Mesenchymal stem cell (in vitro differentiated cells and primary cell): ENCODE results near the gene HNRNPM.
A peak's percentile ranks its signal among the peaks of the same experiment; 100 is the strongest.

ENCODE experiments used
- DNase-seq: peaks from one replicate; pipeline ENCODE4 v3.0.0-alpha.2; 2013
- H2AFZ ChIP-seq: one replicate; pipeline ENCODE4 v1.6.1; 2013; ENCODE audit warnings: low read depth, mild to moderate bottlenecking, control low read depth, inconsistent platforms, low read length, moderate library complexity
- H2AK5ac ChIP-seq: 2 replicates; pipeline ENCODE4 v1.6.1; 2013; ENCODE audit warnings: low read length, moderate library complexity, mild to moderate bottlenecking, inconsistent platforms; ENCODE audit not compliant: severe bottlenecking
- H2BK120ac ChIP-seq: one replicate; pipeline ENCODE4 v1.6.1; 2013; ENCODE audit warnings: low read depth, mild to moderate bottlenecking, inconsistent platforms, low read length, moderate library complexity
- H2BK12ac ChIP-seq, 2 experiments: one replicate each; pipeline ENCODE4 v1.6.1; 2013; ENCODE audit warnings: inconsistent platforms in 2 of 2, low read length in 2 of 2, mild to moderate bottlenecking in 2 of 2, moderate library complexity in 2 of 2, control low read depth in 1 of 2
- H2BK15ac ChIP-seq: one replicate; pipeline ENCODE4 v1.6.1; 2013; ENCODE audit warnings: mild to moderate bottlenecking, low read depth, inconsistent platforms; ENCODE audit not compliant: poor library complexity, severe bottlenecking
- H2BK5ac ChIP-seq: 2 replicates; pipeline ENCODE4 v1.6.1; 2013; ENCODE audit warnings: low read depth, mild to moderate bottlenecking, low read length, control low read depth, inconsistent platforms; ENCODE audit not compliant: poor library complexity, severe bottlenecking
- H3K14ac ChIP-seq, 2 experiments: one replicate each; pipeline ENCODE4 v1.6.1; 2013; ENCODE audit warnings: inconsistent platforms in 2 of 2, low read length in 2 of 2, control low read depth in 1 of 2, mild to moderate bottlenecking in 1 of 2, moderate library complexity in 1 of 2
- H3K18ac ChIP-seq, 2 experiments: one replicate each; pipeline ENCODE4 v1.6.1; 2013; ENCODE audit warnings: inconsistent platforms in 2 of 2, low read length in 2 of 2, control low read depth in 1 of 2, low read depth in 1 of 2, mild to moderate bottlenecking in 1 of 2
- H3K23ac ChIP-seq, 2 experiments: one replicate each; pipeline ENCODE4 v1.6.1; 2013; ENCODE audit warnings: inconsistent platforms in 2 of 2, low read length in 2 of 2, mild to moderate bottlenecking in 2 of 2, moderate library complexity in 2 of 2, control low read depth in 1 of 2
- H3K27ac ChIP-seq: 2 replicates; pipeline ENCODE4 v1.5.1; 2013; ENCODE audit warnings: mild to moderate bottlenecking, moderate library complexity, low read length, control low read depth, inconsistent platforms; ENCODE audit not compliant: poor library complexity, severe bottlenecking
- H3K27me3 ChIP-seq, 2 experiments: 2 replicates each; pipeline versions ENCODE4 v1.6.1 to v1.7.0; 2013; ENCODE audit warnings: low read length in 2 of 2, mild to moderate bottlenecking in 2 of 2, moderate library complexity in 2 of 2, control low read depth in 1 of 2, inconsistent platforms in 1 of 2; ENCODE audit not compliant: control insufficient read depth in 1 of 2, insufficient read depth in 1 of 2
- H3K36me3 ChIP-seq, 2 experiments: 2 replicates each; pipeline versions ENCODE4 v1.6.1 to v1.7.0; 2013; ENCODE audit warnings: low read length in 2 of 2, control low read depth in 1 of 2, inconsistent platforms in 1 of 2, low read depth in 1 of 2, mild to moderate bottlenecking in 1 of 2; ENCODE audit not compliant: insufficient read depth in 2 of 2, control insufficient read depth in 1 of 2
- H3K4ac ChIP-seq, 2 experiments: one replicate each; pipeline ENCODE4 v1.6.1; 2013; ENCODE audit warnings: inconsistent platforms in 2 of 2, low read length in 2 of 2, mild to moderate bottlenecking in 2 of 2, moderate library complexity in 2 of 2, control low read depth in 1 of 2, low read depth in 1 of 2
- H3K4me1 ChIP-seq: 2 replicates; pipeline ENCODE4 v1.6.1; 2013; ENCODE audit warnings: low read depth, low read length, control low read depth; ENCODE audit not compliant: control insufficient read depth, insufficient read depth
- H3K4me2 ChIP-seq: 2 replicates; pipeline ENCODE4 v1.6.1; 2013; ENCODE audit warnings: low read length, mild to moderate bottlenecking, inconsistent platforms; ENCODE audit not compliant: poor library complexity, severe bottlenecking
- H3K4me3 ChIP-seq, 2 experiments: 2 replicates each; pipeline versions ENCODE4 v1.5.1 to v1.7.0; 2013; ENCODE audit warnings: low read length in 2 of 2, mild to moderate bottlenecking in 2 of 2, control low read depth in 1 of 2, low read depth in 1 of 2; ENCODE audit not compliant: insufficient read depth in 1 of 2
- H3K79me1 ChIP-seq: replicated peaks from 2 replicates; pipeline ENCODE4 v1.6.1; 2013; ENCODE audit warnings: mild to moderate bottlenecking, control low read depth, low read length, inconsistent platforms; ENCODE audit not compliant: poor library complexity, severe bottlenecking
- H3K9ac ChIP-seq: 2 replicates; pipeline ENCODE4 v1.7.0; 2013; ENCODE audit warnings: mild to moderate bottlenecking, low read length, moderate library complexity
- H3K9me3 ChIP-seq: 2 replicates; pipeline ENCODE4 v1.7.0; 2013; ENCODE audit warnings: mild to moderate bottlenecking, low read length; ENCODE audit not compliant: control insufficient read depth
- H4K8ac ChIP-seq: one replicate; pipeline ENCODE4 v1.6.1; 2013; ENCODE audit warnings: inconsistent platforms, mild to moderate bottlenecking, low read length, moderate library complexity
- H4K91ac ChIP-seq: one replicate; pipeline ENCODE4 v1.6.1; 2013; ENCODE audit warnings: mild to moderate bottlenecking, low read length, inconsistent platforms
- WGBS: methylation state at CpG from one replicate; pipeline ENCODE4 v1.1.7; 2013; ENCODE audit warnings: mixed read lengths; 5-methylcytosine and 5-hydroxymethylcytosine counted together

HNRNPM gene

DNA sequence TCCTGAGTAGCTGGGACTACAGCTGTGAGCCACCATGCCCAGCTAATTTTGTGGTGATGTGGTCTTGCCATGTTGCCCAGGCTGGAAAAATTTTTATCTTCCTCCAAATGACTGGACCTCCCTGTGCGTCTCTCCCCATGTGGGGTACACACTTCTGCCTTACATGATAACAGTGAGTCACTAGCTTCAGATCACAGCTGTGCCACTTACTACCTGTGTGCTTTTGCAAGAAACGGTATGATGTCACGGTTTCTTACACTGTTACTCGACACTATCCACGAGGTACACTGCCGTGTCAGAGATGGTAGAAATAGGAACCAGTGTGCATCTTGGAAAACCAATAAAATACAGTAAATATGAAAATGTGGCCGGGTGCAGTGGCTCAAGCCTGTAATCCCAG, 86.7 kb downstream of the HNRNPM start:
- peaks cover 10% of the 10 kb centered on the region for H3K4me1 ChIP-seq
- H4K91ac ChIP-seq, result no peak overlapping the region
- H3K27ac ChIP-seq, result no peak overlapping the region
- H2BK120ac ChIP-seq, result no peak overlapping the region
- H3K23ac ChIP-seq, result no peak overlapping the region
- H3K36me3 ChIP-seq, result peaks cover 0 to 7% of the 10 kb centered on the region in 2 experiments
- no peak overlapping the region for H2BK5ac ChIP-seq
- no peak overlapping the region for H2AFZ ChIP-seq
- no peak overlapping the region for H2BK15ac ChIP-seq
- no peak overlapping the region for H3K18ac ChIP-seq
- H3K9me3 ChIP-seq, result no peaks in the 10 kb centered on the region
- H3K9ac ChIP-seq, result no peak overlapping the region
- H3K4ac ChIP-seq, result no peak overlapping the region
- H3K4me3 ChIP-seq, result no peak overlapping the region
- no peak overlapping the region for H3K4me2 ChIP-seq
- H3K27me3 ChIP-seq, result no peaks in the 10 kb centered on the region
- H4K8ac ChIP-seq, result no peak overlapping the region
- no peak overlapping the region for H3K14ac ChIP-seq
- no peak overlapping the region for H2BK12ac ChIP-seq
- peaks cover 24% of the 10 kb centered on the region for H3K79me1 ChIP-seq
- H2AK5ac ChIP-seq, result no peak overlapping the region
- 94% methylated on average over 7 of the region's 7 CpGs for WGBS
- no peak for DNase-seq

DNA sequence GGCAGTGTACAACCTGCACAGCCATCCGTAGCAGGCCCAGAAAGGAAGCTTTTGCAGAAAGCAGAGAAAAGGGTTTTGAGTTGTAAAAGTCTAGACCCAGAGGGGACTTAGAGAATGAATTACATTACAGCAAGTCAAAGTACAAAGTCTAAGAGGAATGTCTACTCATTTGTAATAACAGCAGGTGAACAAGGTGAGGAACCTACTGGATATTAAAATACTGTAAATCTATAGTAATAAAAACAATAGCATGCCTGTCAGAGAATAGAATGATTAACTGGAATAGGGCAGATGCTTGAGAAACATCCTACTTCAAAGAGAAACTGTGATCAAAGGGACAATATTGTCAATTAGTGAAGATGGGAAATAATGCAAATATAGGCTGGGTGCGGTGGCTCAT, 87.5 kb downstream of the HNRNPM start:
- Histone ChIP-seq H3K4me2 (no peak overlapping the region), H4K91ac (no peak overlapping the region), H2BK120ac (no peak overlapping the region), H3K36me3 (peaks cover 0 to 7% of the 10 kb centered on the region in 2 experiments), H3K4me1 (peaks cover 3% of the 10 kb centered on the region), H3K23ac (no peak overlapping the region), H3K4me3 (no peak overlapping the region), H3K79me1 (peaks cover 18% of the 10 kb centered on the region), H3K4ac (no peak overlapping the region), H3K27ac (no peak overlapping the region), H2AFZ (no peak overlapping the region), H4K8ac (no peak overlapping the region), H3K14ac (no peak overlapping the region), H3K27me3 (no peaks in the 10 kb centered on the region), H3K9me3 (no peaks in the 10 kb centered on the region), H2AK5ac (no peak overlapping the region), H2BK12ac (no peak overlapping the region), H3K9ac (no peak overlapping the region), H2BK5ac (no peak overlapping the region), H2BK15ac (no peak overlapping the region), H3K18ac (no peak overlapping the region)
- WGBS, result 94% methylated on average over 2 of the region's 2 CpGs
- no peak for DNase-seq

GRCh38 chr19:8536282-8536681, 91.5 kb downstream of the HNRNPM start:
- Histone ChIP-seq H4K8ac (peak overlapping the region; percentile 49), H2AK5ac (no peak overlapping the region), H2AFZ (no peak overlapping the region), H3K4ac (no peak overlapping the region), H3K27ac (no peak overlapping the region), H3K23ac (no peak overlapping the region), H4K91ac (no peak overlapping the region), H2BK12ac (no peak overlapping the region), H3K9ac (no peak overlapping the region), H3K9me3 (no peaks in the 10 kb centered on the region), H3K4me2 (no peak overlapping the region), H2BK15ac (no peak overlapping the region), H2BK120ac (no peak overlapping the region), H3K14ac (no peak overlapping the region), H3K36me3 (peaks cover 0 to 3% of the 10 kb centered on the region in 2 experiments), H3K79me1 (no peaks in the 10 kb centered on the region), H3K27me3 (no peaks in the 10 kb centered on the region), H3K4me1 (peaks cover 1% of the 10 kb centered on the region), H3K18ac (no peak overlapping the region), H3K4me3 (no peak overlapping the region), H2BK5ac (no peak overlapping the region)
- DNase-seq, result no peak
- 89% methylated on average over 19 of the region's 22 CpGs for WGBS

DNA sequence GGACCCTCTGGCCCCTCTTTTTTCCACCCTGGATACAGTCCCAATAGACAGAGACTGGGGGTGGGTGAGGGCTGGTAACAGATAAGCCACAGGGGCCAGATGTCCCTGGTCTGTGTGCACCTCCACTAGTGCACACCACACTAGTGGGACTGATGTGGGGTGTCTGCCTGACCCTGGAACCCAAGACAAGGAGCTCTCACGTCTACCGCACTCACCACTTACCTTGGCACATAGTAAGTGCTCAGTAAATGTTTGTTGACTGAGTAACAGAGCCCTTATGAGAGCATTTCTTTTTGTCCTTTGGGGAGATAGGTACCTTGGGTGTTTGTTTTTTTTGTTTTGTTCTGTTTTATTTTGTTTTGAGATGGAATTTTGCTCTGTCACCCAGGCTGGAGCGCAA, 92.3 kb downstream of the HNRNPM start:
- Histone ChIP-seq H4K91ac (no peak overlapping the region), H3K4me2 (no peak overlapping the region), H2AFZ (no peak overlapping the region), H3K27ac (no peak overlapping the region), H3K79me1 (no peaks in the 10 kb centered on the region), H2BK120ac (no peak overlapping the region), H2BK15ac (no peak overlapping the region), H3K4me1 (peaks cover 1% of the 10 kb centered on the region), H3K4me3 (no peak overlapping the region), H3K23ac (no peak overlapping the region), H3K18ac (no peak overlapping the region), H3K36me3 (peaks cover 3 to 8% of the 10 kb centered on the region in 2 experiments), H3K14ac (no peak overlapping the region), H2AK5ac (no peak overlapping the region), H3K27me3 (no peaks in the 10 kb centered on the region), H2BK12ac (no peak overlapping the region), H2BK5ac (no peak overlapping the region), H4K8ac (peak overlapping the region; percentile 14), H3K4ac (no peak overlapping the region), H3K9ac (no peak overlapping the region), H3K9me3 (no peaks in the 10 kb centered on the region)
- WGBS, result 100% methylated on average over 1 of the region's 3 CpGs
- no peak for DNase-seq
